Measurements from ENCODE around the gene MISP3. TPM values are rescaled to one million over a fixed set of nuclear protein-coding genes. Genes with fewer than 3 reads are reported as not detected.

MISP3 gene
- total RNA-seq, 1 donor from 2014 or later = 0.26 TPM

- FAIRE-seq (no peak), DNase-seq (ENCODE audit: low read depth) (no peak)
- H3K27me3 ChIP-seq (ENCODE audit: control insufficient read depth, insufficient read depth, low read length) = peaks cover 7% of the 10 kb centered on the region
- H3K4me3 ChIP-seq (ENCODE audit: low read depth, low read length) = no peak overlapping the region
- no peaks in the 10 kb centered on the region for H3K36me3 ChIP-seq (ENCODE audit: control insufficient read depth, insufficient read depth, low read length)
- TF ChIP-seq CTCF (IDR thresholded peaks at IDR 0.05; ENCODE audit: insufficient read depth, low read length, severe bottlenecking) = no peak
Measured at GRCh38 chr19:14061081-14061749, 11.4 kb upstream of the MISP3 start.

GRCh38 chr19:14061751-14062557, 10.6 kb upstream of the MISP3 start, which contains the start of gene PALM3:
Gene PALM3, minus strand, starts transcription at chr19:14062076. Its CDS starts 96 bp downstream, at chr19:14061980.
- no peak within 1 kb of the TSS for H3K4me3 ChIP-seq (ENCODE audit: low read depth, low read length)
- no peak for TF ChIP-seq CTCF (IDR thresholded peaks at IDR 0.05; ENCODE audit: insufficient read depth, low read length, severe bottlenecking)

GRCh38 chr19:14062558-14062855, 10.1 kb upstream of the MISP3 start:
- H3K4me3 ChIP-seq (ENCODE audit: low read depth, low read length) = no peak overlapping the region
- DNase-seq (ENCODE audit: low read depth) (no peak), FAIRE-seq (no peak)
- TF ChIP-seq CTCF (IDR thresholded peaks at IDR 0.05; ENCODE audit: insufficient read depth, low read length, severe bottlenecking) = no peak
- no peaks in the 10 kb centered on the region for H3K36me3 ChIP-seq (ENCODE audit: control insufficient read depth, insufficient read depth, low read length)
- H3K27me3 ChIP-seq (ENCODE audit: control insufficient read depth, insufficient read depth, low read length) = peaks cover 7% of the 10 kb centered on the region

More at GRCh38 chr19:14061751-14062557, 10.6 kb upstream of the MISP3 start, which contains the start of gene PALM3:
- Histone ChIP-seq H3K27me3 (ENCODE audit: control insufficient read depth, insufficient read depth, low read length) (peaks cover 7% of the 10 kb centered on the region), H3K36me3 (ENCODE audit: control insufficient read depth, insufficient read depth, low read length) (no peaks in the 10 kb centered on the region)
- DNase-seq (ENCODE audit: low read depth) (no peak), FAIRE-seq (no peak)

GRCh38 chr19:14063105-14063504, 9.5 kb upstream of the MISP3 start:
- no peaks in the 10 kb centered on the region for H3K36me3 ChIP-seq (ENCODE audit: control insufficient read depth, insufficient read depth, low read length)
- TF ChIP-seq CTCF (IDR thresholded peaks at IDR 0.05; ENCODE audit: insufficient read depth, low read length, severe bottlenecking) = no peak
- DNase-seq (ENCODE audit: low read depth) = no peak
- FAIRE-seq = no peak
- H3K27me3 ChIP-seq (ENCODE audit: control insufficient read depth, insufficient read depth, low read length) = peaks cover 7% of the 10 kb centered on the region
- no peak overlapping the region for H3K4me3 ChIP-seq (ENCODE audit: low read depth, low read length)

- H3K4me3 ChIP-seq (ENCODE audit: low read depth, low read length) = no peak overlapping the region
- no peak for FAIRE-seq
- peaks cover under 1% of the 10 kb centered on the region for H3K27me3 ChIP-seq (ENCODE audit: control insufficient read depth, insufficient read depth, low read length)
- H3K36me3 ChIP-seq (ENCODE audit: control insufficient read depth, insufficient read depth, low read length) = no peaks in the 10 kb centered on the region
- no peak for DNase-seq (ENCODE audit: low read depth)
- no peak for TF ChIP-seq CTCF (IDR thresholded peaks at IDR 0.05; ENCODE audit: insufficient read depth, low read length, severe bottlenecking)
Measured at GRCh38 chr19:14066134-14066533, 6.5 kb upstream of the MISP3 start.

Data from bronchial epithelial cell (primary cell).